Choroid plexus epithelial cell (primary cell): ENCODE measurements around the gene SCUBE3.
A peak's percentile ranks its signal among the peaks of the same experiment; 100 is the strongest.

Experiments used
- DNase-seq: peaks from one replicate; pipeline ENCODE4 v3.0.0-alpha.2; 2010; ENCODE audit warnings: low read depth
- H3K4me3 ChIP-seq: 2 replicates; pipeline ENCODE4 v1.5.1; 2011; ENCODE audit warnings: low read depth, mild to moderate bottlenecking, control low read depth, low read length, moderate library complexity
- CTCF ChIP-seq: conservative IDR thresholded peaks from 2 replicates; pipeline ENCODE4 v1.5.1; 2011; ENCODE audit warnings: low read depth, mild to moderate bottlenecking, control low read depth, inconsistent platforms, low read length, moderate library complexity

The SCUBE3 gene

GRCh38 chr6:35273822-35274559 is 60.2 kb downstream of the SCUBE3 start:
- no peak for TF ChIP-seq CTCF
- no peak for DNase-seq
- no peak overlapping the region for H3K4me3 ChIP-seq

- no peak overlapping the region for H3K4me3 ChIP-seq
- TF ChIP-seq CTCF, result no peak
- no peak for DNase-seq
Measured at GRCh38 chr6:35275744-35276260, 62.0 kb downstream of the SCUBE3 start.

- H3K4me3 ChIP-seq, result no peak overlapping the region
- DNase-seq, result no peak
- TF ChIP-seq CTCF, result no peak
Measured at GRCh38 chr6:35278708-35279107, 65.0 kb downstream of the SCUBE3 start.

- TF ChIP-seq CTCF, result no peak
- H3K4me3 ChIP-seq, result no peak overlapping the region
- DNase-seq, result peak; percentile 21
Measured at GRCh38 chr6:35280903-35281302, 67.1 kb downstream of the SCUBE3 start.

- H3K4me3 ChIP-seq, result no peak overlapping the region
- DNase-seq, result no peak
- no peak for TF ChIP-seq CTCF
Measured at GRCh38 chr6:35282472-35282871, 68.7 kb downstream of the SCUBE3 start.

GRCh38 chr6:35283361-35283760 is 69.6 kb downstream of the SCUBE3 start:
- H3K4me3 ChIP-seq, result no peak overlapping the region
- DNase-seq, result no peak
- TF ChIP-seq CTCF, result no peak
